Measurements from ENCODE around the gene KTN1.
A peak's percentile ranks its signal among the peaks of the same experiment; 100 is the strongest.

Gene KTN1

GRCh38 chr14:55673048-55673447 lies 93.0 kb downstream of the KTN1 start:
- DNase-seq (ENCODE audit: low spot score), result no peak

DNA sequence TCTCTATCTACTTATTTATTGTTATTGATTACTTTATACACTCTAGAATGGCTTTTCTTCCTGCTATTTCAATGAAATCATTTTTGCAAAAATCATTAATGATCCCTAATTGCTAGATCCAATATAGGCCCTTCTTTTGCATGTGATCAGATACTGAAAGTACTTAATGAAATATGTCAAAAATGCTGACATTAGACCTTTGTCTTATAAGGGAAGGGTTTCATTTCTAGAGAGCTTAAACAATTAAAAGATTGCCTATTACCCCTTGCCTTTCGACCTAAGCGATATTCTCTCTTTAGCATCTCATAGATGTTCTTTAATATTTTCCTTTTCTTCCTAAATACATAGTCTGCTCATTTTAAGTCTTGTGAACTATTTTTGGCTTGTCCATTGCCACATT lies 101.1 kb downstream of the KTN1 start:
- no peak for DNase-seq (ENCODE audit: low spot score)

- no peak for DNase-seq (ENCODE audit: low spot score)
Observed at GRCh38 chr14:55684956-55685584, 105.1 kb downstream of the KTN1 start.

DNA sequence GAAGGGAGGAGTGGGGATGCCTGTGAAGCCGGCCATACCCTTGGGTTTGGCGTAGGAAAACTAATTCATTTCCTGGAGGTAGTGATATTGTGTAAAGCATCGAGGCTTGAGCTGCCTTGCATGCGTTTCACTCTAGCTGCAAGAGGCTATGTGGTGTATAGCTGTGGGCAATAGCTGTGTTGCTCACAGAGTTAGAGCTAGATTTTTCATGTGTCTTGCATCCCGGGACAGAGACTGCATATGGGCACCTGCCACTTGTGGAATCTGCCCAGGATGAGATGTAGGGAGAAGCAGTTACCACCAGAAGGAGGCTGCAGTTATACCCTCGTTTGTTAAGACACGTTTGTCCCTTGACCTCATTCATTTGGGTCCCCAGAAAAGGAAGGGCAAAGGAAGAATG lies 106.7 kb downstream of the KTN1 start:
- no peak for DNase-seq (ENCODE audit: low spot score)

GRCh38 chr14:55688566-55688965 lies 108.6 kb downstream of the KTN1 start:
- DNase-seq (ENCODE audit: low spot score), result no peak

DNA sequence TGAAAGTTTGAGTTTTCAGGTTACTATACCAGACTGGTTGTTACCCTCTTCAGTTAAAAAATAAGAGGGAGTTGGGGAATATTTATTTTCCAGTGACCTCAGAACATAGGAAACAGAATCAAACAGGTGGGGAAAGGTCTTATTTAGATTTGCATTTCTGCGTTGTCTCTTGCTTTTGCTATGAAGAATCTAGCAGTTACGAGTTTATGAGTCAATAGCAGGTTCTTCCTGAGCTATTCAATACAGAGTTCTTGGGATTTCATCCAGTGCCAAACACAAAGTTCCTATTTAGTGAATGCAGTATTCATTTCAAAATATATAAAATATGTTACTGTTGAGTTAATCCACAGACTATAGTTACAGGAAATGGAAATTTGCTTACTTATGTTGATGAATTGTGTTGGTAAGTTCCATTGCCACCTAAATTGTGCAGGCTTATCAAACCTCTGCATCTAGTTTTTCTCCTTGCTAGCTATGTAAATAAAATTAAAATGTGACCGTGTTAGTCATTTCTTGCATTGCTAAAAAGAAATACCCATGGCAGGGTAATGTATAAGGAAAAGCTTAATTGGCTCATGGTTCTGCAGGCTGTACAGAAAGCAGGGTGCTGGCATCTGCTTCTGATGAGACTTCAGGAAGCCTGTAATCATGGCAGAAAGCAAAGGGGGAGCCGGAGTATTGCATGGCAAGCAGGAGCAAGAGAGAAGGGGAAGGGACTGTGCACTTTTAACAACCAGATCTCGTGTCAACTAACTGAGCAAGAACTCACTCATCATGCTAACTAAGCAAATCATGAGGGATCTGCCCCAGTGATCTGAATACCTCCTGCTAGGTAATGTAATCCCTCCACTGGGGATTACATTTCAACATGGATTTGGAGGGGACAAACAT lies 110.2 kb downstream of the KTN1 start:
- DNase-seq (ENCODE audit: low spot score), result no peak

- DNase-seq (ENCODE audit: low spot score), result no peak
Observed at GRCh38 chr14:55691659-55692058, 111.7 kb downstream of the KTN1 start.

DNA sequence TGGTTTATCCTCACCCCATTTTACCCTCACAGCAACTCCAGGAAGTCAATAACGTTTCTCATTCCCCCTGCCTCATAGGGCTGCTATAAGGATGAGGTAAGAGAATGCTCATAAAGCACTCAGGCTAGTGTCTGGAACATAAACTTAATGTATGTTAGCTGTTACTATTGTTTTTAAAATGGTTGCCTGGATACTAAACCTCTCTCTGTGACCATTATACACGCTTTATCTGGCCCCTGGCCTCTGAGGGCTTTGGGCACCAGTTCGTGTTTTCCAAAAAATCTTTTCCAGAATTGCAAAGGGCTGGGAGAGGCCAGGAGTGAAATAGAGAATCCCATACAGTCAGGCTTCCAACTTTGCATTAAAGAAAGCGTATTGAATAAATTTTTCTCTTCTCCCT lies 113.9 kb downstream of the KTN1 start:
- no peak for DNase-seq (ENCODE audit: low spot score)

DNA sequence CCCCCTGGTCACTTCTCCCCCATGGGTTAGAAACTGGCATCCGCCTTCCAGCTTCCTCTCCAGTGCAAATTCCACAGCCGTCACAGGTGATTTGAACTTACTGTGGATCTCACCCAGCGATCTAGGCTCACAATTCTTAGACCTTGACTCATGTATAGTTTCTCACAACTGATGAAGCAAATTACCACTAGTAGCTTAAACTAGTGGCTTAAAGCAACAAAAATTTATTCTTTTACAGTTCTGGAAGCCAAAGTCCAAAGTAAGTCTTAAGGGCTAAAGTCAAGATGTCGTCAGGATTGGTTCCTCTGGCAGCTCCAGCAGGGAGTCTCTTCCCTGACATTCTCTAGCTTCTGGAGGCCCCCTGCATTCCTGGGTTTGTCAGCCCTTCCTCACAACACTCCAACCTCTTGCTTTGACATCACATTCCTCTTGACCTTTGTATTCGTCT lies 117.4 kb downstream of the KTN1 start:
- no peak for DNase-seq (ENCODE audit: low spot score)

- no peak for DNase-seq (ENCODE audit: low spot score)
Observed at GRCh38 chr14:55698051-55698450, 118.0 kb downstream of the KTN1 start.

DNA sequence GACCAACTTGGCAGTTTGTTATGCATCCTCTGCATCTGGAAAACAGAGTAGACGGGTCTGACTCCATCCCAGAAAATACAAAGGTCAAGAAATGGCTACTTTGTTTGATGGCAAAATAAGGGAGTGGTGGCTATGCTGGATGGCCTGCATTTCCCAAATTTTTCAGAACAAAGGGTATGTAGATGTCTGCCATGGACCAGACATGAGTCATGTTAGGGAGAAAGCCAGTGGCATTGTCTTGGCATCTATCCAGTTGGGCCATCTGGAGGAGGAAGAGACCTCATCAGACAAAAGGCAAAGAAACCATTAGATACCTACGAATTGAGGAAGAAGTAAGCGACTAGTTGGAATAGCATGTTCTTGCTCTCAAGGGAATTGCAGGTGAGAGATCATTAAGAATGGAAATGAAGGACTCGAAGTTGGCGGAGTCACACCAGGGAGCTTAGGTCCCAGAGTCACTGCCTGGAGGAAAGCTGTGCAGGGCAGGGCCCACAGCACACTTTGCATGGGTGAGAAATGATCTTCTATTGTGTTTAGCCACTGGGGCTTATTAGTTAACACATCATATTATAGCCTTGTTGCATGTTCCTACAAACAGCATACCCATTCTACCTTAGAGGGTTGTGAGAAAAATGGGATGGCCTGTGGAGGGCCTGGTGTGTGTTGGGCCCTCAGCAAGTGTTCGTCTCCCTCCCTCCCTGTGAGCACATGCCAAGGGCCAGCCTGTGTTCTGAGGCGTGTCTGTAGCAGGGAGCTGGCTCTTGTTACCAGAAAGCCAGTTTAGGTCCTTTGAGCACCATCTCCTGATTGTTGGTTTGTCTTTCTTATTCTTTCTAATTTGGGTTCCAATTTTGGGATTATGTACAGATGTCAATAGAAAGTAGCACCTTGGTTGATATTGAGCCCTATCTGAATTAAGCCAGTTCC lies 119.4 kb downstream of the KTN1 start:
- no peak for DNase-seq (ENCODE audit: low spot score)

DNA sequence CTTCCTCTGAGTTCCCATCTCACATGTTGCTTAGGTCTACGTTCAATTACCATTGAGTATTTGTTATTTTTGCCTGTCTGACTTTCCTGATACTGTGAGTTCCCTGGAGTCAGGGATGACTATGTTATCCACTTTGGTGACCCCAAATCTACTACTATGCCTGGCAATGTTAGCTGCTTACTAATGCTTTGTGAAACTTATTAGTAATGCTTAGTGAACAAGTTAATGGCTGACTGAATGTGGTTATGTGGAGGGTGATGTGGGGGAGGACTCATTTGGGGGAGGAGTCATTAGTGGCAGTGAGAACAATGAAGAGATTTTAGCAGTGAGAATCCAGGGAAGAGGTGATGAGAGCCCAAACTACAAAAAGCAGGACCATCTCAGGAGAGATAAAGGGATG lies 121.6 kb downstream of the KTN1 start:
- no peak for DNase-seq (ENCODE audit: low spot score)

- DNase-seq (ENCODE audit: low spot score), result no peak
Observed at GRCh38 chr14:55702511-55702910, 122.5 kb downstream of the KTN1 start.

GRCh38 chr14:55704654-55705053 lies 124.6 kb downstream of the KTN1 start:
- DNase-seq (ENCODE audit: low spot score), result no peak

DNA sequence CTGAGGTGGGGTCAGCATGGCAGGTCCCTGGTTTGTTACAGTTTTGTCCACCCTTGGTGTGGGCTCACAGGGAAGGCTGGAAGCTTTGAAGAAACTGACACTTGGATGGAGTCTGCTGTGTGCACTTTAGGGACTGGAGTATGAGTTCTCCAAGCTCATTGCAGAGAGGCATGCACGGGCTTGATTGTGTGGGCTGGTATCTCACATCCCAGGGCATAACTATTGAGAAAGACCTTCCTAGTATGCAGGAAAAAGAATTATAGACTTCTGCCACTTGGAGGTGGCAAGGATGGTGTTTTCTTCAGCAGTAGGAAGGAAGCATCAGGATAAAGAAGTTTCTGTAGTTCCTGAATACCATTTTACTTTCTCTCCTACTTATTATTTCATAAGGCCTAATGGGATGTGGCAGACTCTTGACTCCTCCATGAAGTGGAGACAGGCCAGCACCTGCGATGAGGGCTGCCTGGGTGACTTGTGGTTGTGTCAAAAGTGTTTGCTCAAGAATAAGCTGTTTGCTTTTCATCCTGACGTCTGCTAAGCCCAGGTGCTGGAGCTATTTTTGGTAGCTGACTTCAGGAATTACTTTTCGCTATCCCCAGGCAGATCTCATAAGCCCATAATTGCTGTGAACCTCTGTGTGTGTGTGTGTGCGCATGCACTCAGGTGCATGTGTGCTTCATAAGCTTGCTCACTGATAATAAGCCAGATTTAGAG lies 125.8 kb downstream of the KTN1 start:
- no peak for DNase-seq (ENCODE audit: low spot score)

GRCh38 chr14:55706365-55706684 lies 126.3 kb downstream of the KTN1 start:
- no peak for DNase-seq (ENCODE audit: low spot score)

- DNase-seq (ENCODE audit: low spot score), result no peak
Observed at GRCh38 chr14:55706893-55707292, 126.9 kb downstream of the KTN1 start.

DNA sequence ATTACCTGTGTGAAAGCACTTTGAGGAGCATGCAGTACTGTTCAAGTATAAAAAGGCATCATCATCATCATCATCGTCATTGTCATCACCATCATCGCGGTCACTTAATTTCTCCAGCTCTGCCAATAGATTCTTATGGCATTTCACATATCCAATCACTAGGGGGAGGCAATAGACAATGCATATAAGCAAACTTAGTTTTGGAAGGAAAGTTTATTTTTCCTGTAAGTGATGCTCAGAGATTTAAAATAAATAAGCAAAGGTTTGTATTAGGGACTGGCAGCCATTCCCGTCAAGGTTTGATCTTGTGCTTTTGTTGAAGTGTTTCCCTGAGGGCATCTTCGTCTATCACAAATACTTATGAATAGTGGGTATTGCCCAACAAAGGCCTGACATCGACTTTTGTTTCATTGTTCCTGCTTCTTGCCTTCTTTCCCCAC lies 127.4 kb downstream of the KTN1 start:
- peak; percentile 10 for DNase-seq (ENCODE audit: low spot score)

DNA sequence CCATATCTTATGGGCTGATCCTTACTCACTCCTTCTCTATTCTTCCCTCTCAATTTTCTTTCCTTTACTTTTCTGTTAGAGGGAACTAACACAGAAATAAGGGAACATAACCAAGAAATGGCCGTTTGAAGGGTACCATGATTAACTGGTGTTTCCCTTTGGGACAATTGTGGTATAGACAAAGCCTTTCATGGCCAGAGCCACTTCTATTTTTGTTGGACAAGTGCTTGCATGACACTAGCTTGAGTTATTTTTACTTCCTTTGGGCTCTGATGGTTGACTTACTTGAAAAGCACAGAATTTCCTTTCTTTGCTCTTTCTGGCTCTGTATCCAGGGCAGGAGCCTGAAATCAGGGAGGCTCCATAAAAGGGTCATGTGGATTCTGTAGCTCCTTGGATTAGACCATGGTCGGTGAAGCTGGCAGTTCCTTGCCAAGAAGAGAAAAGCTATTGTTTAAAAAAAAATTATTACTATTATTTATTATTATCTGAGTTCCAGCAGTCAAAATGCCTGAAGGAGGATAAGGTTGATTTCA lies 130.6 kb downstream of the KTN1 start:
- no peak for DNase-seq (ENCODE audit: low spot score)

DNA sequence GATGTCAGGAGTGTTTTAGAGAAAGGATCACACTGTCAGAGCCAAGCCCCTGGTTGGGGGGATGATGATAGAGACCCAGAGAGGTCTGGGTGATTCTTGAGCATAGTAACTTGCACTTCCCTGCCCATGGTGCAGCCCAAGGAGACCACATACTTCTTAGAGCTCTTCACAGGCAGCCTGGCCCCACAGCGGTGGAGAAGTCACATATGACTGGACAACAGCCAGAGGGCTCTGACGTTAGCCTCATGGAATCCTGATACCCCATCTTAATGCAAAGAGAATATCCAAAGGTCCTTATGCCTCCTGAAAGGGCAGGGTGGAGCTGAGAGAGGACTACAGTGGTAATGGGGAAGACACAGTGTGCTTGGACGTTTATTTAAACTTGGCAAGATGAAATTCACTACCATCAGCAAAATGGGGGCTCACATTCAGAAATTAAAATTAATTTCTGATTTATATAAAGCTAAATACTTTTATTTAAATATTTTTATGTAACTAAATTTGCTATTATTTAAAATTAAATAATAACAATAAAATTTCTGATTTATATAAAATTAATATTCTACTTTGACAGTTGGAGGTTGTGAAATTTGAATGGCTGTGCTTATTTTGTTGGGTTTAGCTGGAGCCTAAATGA lies 131.3 kb downstream of the KTN1 start:
- DNase-seq (ENCODE audit: low spot score), result no peak

DNA sequence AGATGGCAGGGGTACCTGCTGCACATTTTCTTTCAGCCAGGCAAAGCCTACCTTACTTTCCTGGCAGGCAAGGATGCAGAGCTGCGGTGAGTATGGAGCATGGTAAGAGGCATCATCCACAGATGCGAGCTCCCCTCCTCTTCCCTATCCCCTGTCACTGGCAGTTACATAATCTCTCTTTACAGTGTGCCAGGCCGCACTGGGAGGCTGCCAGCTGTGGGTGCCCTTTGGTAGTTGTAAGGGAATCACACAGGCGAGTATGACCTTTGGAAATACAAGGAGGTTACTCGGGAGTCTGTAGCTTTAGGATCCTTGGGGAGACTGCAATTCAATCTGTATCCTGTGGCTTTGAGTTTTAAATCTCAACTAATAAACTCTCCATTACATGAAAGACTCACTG lies 132.5 kb downstream of the KTN1 start:
- DNase-seq (ENCODE audit: low spot score), result no peak

All from HuH-7 (cell line).